Right lobe of liver (tissue), 6 donors: ENCODE data around the gene STPG2. TPM values are rescaled to one million over a fixed set of nuclear protein-coding genes. Genes with fewer than 3 reads are reported as not detected.

Source experiments
- ATAC-seq, 4 donors: fragments of 200-7000 bp; cut with Tn5 transposase; one replicate each; pipeline ENCODE4 v1.9.1; 2020; ENCODE audit warnings: mild to moderate bottlenecking in 4 of 4, moderate library complexity in 4 of 4
- DNase-seq, 3 donors: peaks; one replicate each; pipeline ENCODE4 v3.0.0-alpha.2; 2020
- H3K27ac ChIP-seq, 3 donors: fragments of 200-600 bp; one replicate each; pipeline ENCODE4 v1.8.0; 2022
- H3K27me3 ChIP-seq, 2 donors: fragments of 200-600 bp; one replicate each; pipeline ENCODE4 v1.8.0; 2022
- H3K36me3 ChIP-seq, 4 donors: fragments of 200-600 bp; sonication (generic) in 1 of 4; one replicate each; pipeline versions ENCODE4 v1.5.1 to v1.8.0; 2017 to 2022; ENCODE audit warnings: control low read depth in 1 of 4
- H3K4me1 ChIP-seq, 4 donors: fragments of 200-600 bp; sonication (generic) in 1 of 4; one replicate each; pipeline versions ENCODE4 v1.5.1 to v1.8.0; 2017 to 2022; ENCODE audit warnings: control low read depth in 1 of 4
- H3K4me3 ChIP-seq, 3 donors: fragments of 200-600 bp; one replicate each; pipeline ENCODE4 v1.8.0; 2022
- H3K9me3 ChIP-seq, 4 donors: fragments of 200-600 bp; sonication (generic) in 1 of 4; one replicate each; pipeline versions ENCODE4 v1.5.1 to v1.8.0; 2017 to 2022; ENCODE audit warnings: control low read depth in 1 of 4
- POLR2A ChIP-seq: fragments of 450-650 bp; IDR thresholded peaks from one replicate; pipeline ENCODE4 v1.6.1; 2017; ENCODE audit warnings: antibody characterized with exemption, mild to moderate bottlenecking
- WGBS: methylation state at CpG from one replicate; pipeline ENCODE4 v1.1.6; 2018; ENCODE audit warnings: low coverage, low lambda C conversion rate; ENCODE audit not compliant: insufficient coverage; ENCODE audit errors: missing lambda C conversion rate; 5-methylcytosine and 5-hydroxymethylcytosine counted together
- intact Hi-C, 2 donors: fragments of 100-400 bp; cut with DNase I; formaldehyde crosslinking; loops; one replicate each; pipeline versions ENCODE4 v1.11.2 to v1.14.1; 2022
- total RNA-seq, 6 experiments: library from RNA; depleted of rRNA in 2 of 6; stranded (reverse); fragments of >200 nt in 2 of 6; fragmentation: NEBNext Ultra II Directional in 3 of 6; extraction: Animal tissue kit (Norgen Biotek cat#: 25700) in 3 of 6; gene quantifications; one replicate each; pipeline versions ENCODE4 v1.1.0 to v1.2.4, GENCODE V29; 2016 to 2023
- TF ChIP-seq, protein P1 (sequence below), 4 donors: fragments of 200-600 bp in 3 of 4; fragments of 450-650 bp in 1 of 4; IDR thresholded peaks; one replicate each; pipeline versions ENCODE4 v1.5.1 to v1.8.0; 2016 to 2022; ENCODE audit warnings: antibody characterized with exemption in 4 of 4, mild to moderate bottlenecking in 2 of 4
- donor health status: DM: no; HTN: yes; CAD: no.
- donor health status: DM: no; HTN: no; CAD: no.
- donor health status: DM: no; HTN: no; CAD: no.
- donor health status: DM: no; HTN: yes; CAD: no.
- donor health status: DM: no; HTN: yes; CAD: no.

The STPG2 gene
- total RNA-seq, 6 experiments from 2014 or later: 0.25 to 0.46 (median 0.40) TPM; not detected in 2

GRCh38 chr4:97942951-97943350 lies 200.3 kb downstream of the STPG2 start:
- 75% methylated on average over 1 of the region's 1 CpG for WGBS
- H3K9me3 ChIP-seq: no peaks in the 10 kb centered on the region
- no peaks in the 10 kb centered on the region for H3K4me1 ChIP-seq
- intact Hi-C loops: no loop called here
- TF ChIP-seq POLR2A: no peak
- TF ChIP-seq, protein P1, sequence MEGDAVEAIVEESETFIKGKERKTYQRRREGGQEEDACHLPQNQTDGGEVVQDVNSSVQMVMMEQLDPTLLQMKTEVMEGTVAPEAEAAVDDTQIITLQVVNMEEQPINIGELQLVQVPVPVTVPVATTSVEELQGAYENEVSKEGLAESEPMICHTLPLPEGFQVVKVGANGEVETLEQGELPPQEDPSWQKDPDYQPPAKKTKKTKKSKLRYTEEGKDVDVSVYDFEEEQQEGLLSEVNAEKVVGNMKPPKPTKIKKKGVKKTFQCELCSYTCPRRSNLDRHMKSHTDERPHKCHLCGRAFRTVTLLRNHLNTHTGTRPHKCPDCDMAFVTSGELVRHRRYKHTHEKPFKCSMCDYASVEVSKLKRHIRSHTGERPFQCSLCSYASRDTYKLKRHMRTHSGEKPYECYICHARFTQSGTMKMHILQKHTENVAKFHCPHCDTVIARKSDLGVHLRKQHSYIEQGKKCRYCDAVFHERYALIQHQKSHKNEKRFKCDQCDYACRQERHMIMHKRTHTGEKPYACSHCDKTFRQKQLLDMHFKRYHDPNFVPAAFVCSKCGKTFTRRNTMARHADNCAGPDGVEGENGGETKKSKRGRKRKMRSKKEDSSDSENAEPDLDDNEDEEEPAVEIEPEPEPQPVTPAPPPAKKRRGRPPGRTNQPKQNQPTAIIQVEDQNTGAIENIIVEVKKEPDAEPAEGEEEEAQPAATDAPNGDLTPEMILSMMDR (IDR thresholded peaks at IDR 0.05): no peak
- ATAC-seq (no peak), DNase-seq (no peak)
- no peak overlapping the region for H3K4me3 ChIP-seq
- H3K27ac ChIP-seq: no peak overlapping the region
- no peaks in the 10 kb centered on the region for H3K27me3 ChIP-seq
- no peaks in the 10 kb centered on the region for H3K36me3 ChIP-seq

DNA sequence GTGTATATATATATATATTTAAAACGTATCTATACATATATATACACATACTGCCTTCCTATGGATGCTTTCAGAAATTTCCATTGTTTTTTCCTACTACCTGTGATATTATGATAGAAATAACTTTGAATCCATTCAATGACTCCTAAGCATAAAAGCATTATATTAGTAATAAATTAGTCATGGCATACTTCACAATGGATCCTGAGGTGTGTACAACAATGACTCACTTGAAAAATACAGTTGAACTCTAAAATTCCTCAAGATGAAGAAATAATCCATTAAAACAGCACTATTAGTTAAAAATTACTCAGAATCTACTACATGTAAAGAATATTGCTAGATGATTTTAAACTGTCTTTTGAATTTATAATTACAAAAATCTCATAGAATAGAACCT lies 201.1 kb downstream of the STPG2 start:
- no peak overlapping the region for H3K27ac ChIP-seq
- H3K9me3 ChIP-seq: no peaks in the 10 kb centered on the region
- intact Hi-C loops: no loop called here
- DNase-seq (no peak), ATAC-seq (no peak)
- WGBS: 42% methylated on average over 1 of the region's 1 CpG
- TF ChIP-seq POLR2A: no peak
- TF ChIP-seq, protein P1 (IDR thresholded peaks at IDR 0.05): no peak
- H3K4me1 ChIP-seq: no peaks in the 10 kb centered on the region
- no peaks in the 10 kb centered on the region for H3K36me3 ChIP-seq
- H3K27me3 ChIP-seq: no peaks in the 10 kb centered on the region
- no peak overlapping the region for H3K4me3 ChIP-seq

- Histone ChIP-seq H3K36me3 (no peaks in the 10 kb centered on the region), H3K4me3 (no peak overlapping the region), H3K4me1 (no peaks in the 10 kb centered on the region), H3K9me3 (no peaks in the 10 kb centered on the region), H3K27ac (no peak overlapping the region), H3K27me3 (no peaks in the 10 kb centered on the region)
- no peak for ATAC-seq
- no peak for DNase-seq
- intact Hi-C loops: no loop called here
- 100% methylated on average over 1 of the region's 7 CpGs for WGBS
- TF ChIP-seq POLR2A: no peak
- TF ChIP-seq, protein P1 (IDR thresholded peaks at IDR 0.05): no peak
Observed at GRCh38 chr4:97938141-97938540, 205.1 kb downstream of the STPG2 start.

DNA sequence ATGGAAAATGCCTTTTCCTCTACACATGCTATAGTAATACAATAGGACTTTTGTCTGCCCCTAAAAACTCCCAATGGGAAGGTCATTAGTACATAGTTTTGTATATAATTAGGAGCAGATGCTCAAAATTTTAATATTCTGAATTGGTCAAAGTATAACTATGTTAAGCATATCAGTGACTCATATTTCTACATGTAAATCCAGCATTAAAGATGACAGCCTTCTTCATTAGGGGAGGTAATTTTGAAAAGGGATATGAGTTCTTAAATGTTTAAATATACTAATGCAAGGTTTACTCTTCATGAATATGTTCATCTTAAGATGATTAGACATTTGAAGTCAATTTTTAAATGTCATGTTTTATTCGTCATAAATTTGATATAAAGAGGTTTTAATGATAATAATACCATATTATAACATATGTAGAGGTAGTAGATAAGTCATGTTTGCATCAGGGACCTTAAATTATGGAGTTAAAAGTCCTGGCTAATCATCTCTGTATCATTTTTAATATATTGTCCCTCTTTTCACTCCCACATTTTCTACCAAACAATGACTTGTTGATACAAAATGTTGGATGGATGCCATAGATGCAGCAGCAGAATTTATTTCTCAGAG lies 218.8 kb downstream of the STPG2 start:
- H3K27ac ChIP-seq: no peak overlapping the region
- TF ChIP-seq, protein P1 (IDR thresholded peaks at IDR 0.05): no peak
- no peak for TF ChIP-seq POLR2A
- DNase-seq: no peak

More for the DNA sequence above, 218.8 kb downstream of the STPG2 start:
- Histone ChIP-seq H3K36me3 (no peaks in the 10 kb centered on the region), H3K4me1 (no peaks in the 10 kb centered on the region), H3K4me3 (no peak overlapping the region), H3K27me3 (no peaks in the 10 kb centered on the region), H3K9me3 (no peaks in the 10 kb centered on the region)
- no peak for ATAC-seq
- intact Hi-C loops: no loop called here
- WGBS: 52% methylated on average over 1 of the region's 1 CpG
